ENCODE measurements around the gene PAFAH1B1. TPM values are rescaled to one million over a fixed set of nuclear protein-coding genes. Genes with fewer than 3 reads are reported as not detected.
"Not testable (repeated sequence)": the region's sequence is repeated elsewhere in the genome, so short reads cannot be mapped to it uniquely, and the experiment has no call there.

PAFAH1B1 gene
- total and polyA plus RNA-seq, 7 experiments from 2014 or later = 15.8 to 156 (median 127) TPM

- CTCF ChIA-PET = no interaction called here
- intact Hi-C loops (cut with micrococcal nuclease) = no loop called here
- no peak for DNase-seq
These were observed 27.4 kb upstream of the PAFAH1B1 start for GRCh38 chr17:2566056-2566455.

GRCh38 chr17:2571523-2572303 is 21.7 kb upstream of the PAFAH1B1 start:
- no peaks in the 10 kb centered on the region for H3K9me3 ChIP-seq (ENCODE audit: control insufficient read depth in 2 of 3, low read length in 3 of 3)
- H3K4me1 Mint-ChIP-seq = peaks cover 0 to 5% (median 0%) of the 10 kb centered on the region in 7 donors
- H3K4me3 ChIP-seq (ENCODE audit: low read length) = no peak overlapping the region
- ChIA-PET POLR2A (no interaction called here), CTCF (no interaction called here)
- no peaks in the 10 kb centered on the region for H3K9me3 Mint-ChIP-seq
- peak overlapping the region in 3 of 9 donors; percentile 37 to 67 (median 48) for H3K27ac Mint-ChIP-seq
- ATAC-seq (no peak), DNase-seq (no peak)
- no peak overlapping the region for H3K27ac ChIP-seq (ENCODE audit: low read depth, low read length)
- H3K27me3 Mint-ChIP-seq = no peaks in the 10 kb centered on the region
- intact Hi-C loops (cut with micrococcal nuclease) = no loop called here
- H3K4me1 ChIP-seq (ENCODE audit: control insufficient read depth in 2 of 2, insufficient read depth in 2 of 2, low read length in 2 of 2) = no peaks in the 10 kb centered on the region
- H3K36me3 Mint-ChIP-seq = no peaks in the 10 kb centered on the region
- H3K27me3 ChIP-seq (ENCODE audit: control insufficient read depth in 2 of 2, insufficient read depth in 2 of 2, low read length in 2 of 2) = no peaks in the 10 kb centered on the region
- no peaks in the 10 kb centered on the region for H3K36me3 ChIP-seq (ENCODE audit: control insufficient read depth in 2 of 3, insufficient read depth in 3 of 3, low read length in 3 of 3)
- no peak overlapping the region for H3K4me3 Mint-ChIP-seq

More at GRCh38 chr17:2566056-2566455, 27.4 kb upstream of the PAFAH1B1 start:
- Mint-ChIP-seq H3K27me3 (peaks cover 0 to 9% (median 0%) of the 10 kb centered on the region in 5 donors), H3K27ac (no peak overlapping the region), H3K4me1 (peaks cover 6 to 27% (median 14%) of the 10 kb centered on the region in 7 donors), H3K9me3 (peaks cover 0 to 4% (median 0%) of the 10 kb centered on the region in 11 donors), H3K4me3 (no peak overlapping the region), H3K36me3 (peaks cover 0 to 4% (median 0%) of the 10 kb centered on the region in 5 donors)
- Histone ChIP-seq H3K9me3 (ENCODE audit: control insufficient read depth in 2 of 3, low read length in 3 of 3) (no peaks in the 10 kb centered on the region), H3K27ac (ENCODE audit: low read depth, low read length) (no peak overlapping the region), H3K27me3 (ENCODE audit: control insufficient read depth in 2 of 2, insufficient read depth in 2 of 2, low read length in 2 of 2) (no peaks in the 10 kb centered on the region), H3K36me3 (ENCODE audit: control insufficient read depth in 2 of 3, insufficient read depth in 3 of 3, low read length in 3 of 3) (no peaks in the 10 kb centered on the region), H3K4me1 (ENCODE audit: control insufficient read depth in 2 of 2, insufficient read depth in 2 of 2, low read length in 2 of 2) (peaks cover 0 to 7% of the 10 kb centered on the region in 2 donors), H3K4me3 (ENCODE audit: low read length) (no peak overlapping the region)
- POLR2A ChIA-PET = interaction anchor here (0.6 kb wide), 1 partner anchor 117 kb away, joined by 3 read pairs; no protein-coding TSS in a partner anchor
- no peak for ATAC-seq

- H3K4me1 Mint-ChIP-seq; intact Hi-C loops (cut with micrococcal nuclease); H3K36me3 Mint-ChIP-seq; H3K36me3 ChIP-seq (ENCODE audit: control insufficient read depth in 2 of 3, insufficient read depth in 3 of 3, low read length in 3 of 3); DNase-seq; H3K9me3 Mint-ChIP-seq; H3K4me1 ChIP-seq (ENCODE audit: control insufficient read depth in 2 of 2, insufficient read depth in 2 of 2, low read length in 2 of 2); H3K27me3 Mint-ChIP-seq; H3K4me3 ChIP-seq (ENCODE audit: low read length); H3K27me3 ChIP-seq (ENCODE audit: control insufficient read depth in 2 of 2, insufficient read depth in 2 of 2, low read length in 2 of 2); H3K27ac ChIP-seq (ENCODE audit: low read depth, low read length); POLR2A ChIA-PET; H3K4me3 Mint-ChIP-seq; H3K9me3 ChIP-seq (ENCODE audit: control insufficient read depth in 2 of 3, low read length in 3 of 3); CTCF ChIA-PET; ATAC-seq: not testable (repeated sequence)
- H3K27ac Mint-ChIP-seq = peak overlapping the region in 2 of 9 donors; percentile 48 to 67
These were observed 21.2 kb upstream of the PAFAH1B1 start for GRCh38 chr17:2572304-2572609.

- ChIA-PET CTCF (interaction anchor here (1.1 to 1.6 kb wide), 2 partner anchors 11 to 94 kb away, joined by 3 to 4 read pairs; no protein-coding TSS in a partner anchor), POLR2A (no interaction called here)
- peak overlapping the region in 1 of 9 donors; percentile 38 for H3K27ac Mint-ChIP-seq
- Histone ChIP-seq H3K9me3 (ENCODE audit: control insufficient read depth in 2 of 3, low read length in 3 of 3) (no peaks in the 10 kb centered on the region), H3K27ac (ENCODE audit: low read depth, low read length) (no peak overlapping the region), H3K4me3 (ENCODE audit: low read length) (no peak overlapping the region), H3K36me3 (ENCODE audit: control insufficient read depth in 2 of 3, insufficient read depth in 3 of 3, low read length in 3 of 3) (no peaks in the 10 kb centered on the region), H3K4me1 (ENCODE audit: control insufficient read depth in 2 of 2, insufficient read depth in 2 of 2, low read length in 2 of 2) (no peaks in the 10 kb centered on the region), H3K27me3 (ENCODE audit: control insufficient read depth in 2 of 2, insufficient read depth in 2 of 2, low read length in 2 of 2) (no peaks in the 10 kb centered on the region)
- peaks cover 0 to 13% (median 7%) of the 10 kb centered on the region in 5 donors for H3K27me3 Mint-ChIP-seq
- H3K4me1 Mint-ChIP-seq = peaks cover 0 to 1% (median 0%) of the 10 kb centered on the region in 7 donors
- H3K4me3 Mint-ChIP-seq = no peak overlapping the region
- no peak for ATAC-seq
- intact Hi-C loops (cut with micrococcal nuclease) = no loop called here
- no peak for DNase-seq
- no peaks in the 10 kb centered on the region for H3K36me3 Mint-ChIP-seq
- H3K9me3 Mint-ChIP-seq = no peaks in the 10 kb centered on the region
These were observed 13.3 kb upstream of the PAFAH1B1 start for GRCh38 chr17:2580151-2580550.

- Histone ChIP-seq H3K36me3 (ENCODE audit: control insufficient read depth in 2 of 3, insufficient read depth in 3 of 3, low read length in 3 of 3) (no peaks in the 10 kb centered on the region), H3K9me3 (ENCODE audit: control insufficient read depth in 2 of 3, low read length in 3 of 3) (no peaks in the 10 kb centered on the region), H3K27ac (ENCODE audit: low read depth, low read length) (no peak overlapping the region), H3K4me1 (ENCODE audit: control insufficient read depth in 2 of 2, insufficient read depth in 2 of 2, low read length in 2 of 2) (no peaks in the 10 kb centered on the region), H3K4me3 (ENCODE audit: low read length) (no peak overlapping the region), H3K27me3 (ENCODE audit: control insufficient read depth in 2 of 2, insufficient read depth in 2 of 2, low read length in 2 of 2) (no peaks in the 10 kb centered on the region)
- no peak for DNase-seq
- ATAC-seq = no peak
- Mint-ChIP-seq H3K27ac (no peak overlapping the region), H3K4me3 (no peak overlapping the region), H3K9me3 (no peaks in the 10 kb centered on the region), H3K36me3 (no peaks in the 10 kb centered on the region), H3K27me3 (peaks cover 0 to 13% (median 7%) of the 10 kb centered on the region in 5 donors), H3K4me1 (no peaks in the 10 kb centered on the region)
- intact Hi-C loops (cut with micrococcal nuclease) = no loop called here
- CTCF ChIA-PET = interaction anchor here (1.1 to 1.6 kb wide), 2 partner anchors 10 to 93 kb away, joined by 3 to 4 read pairs; no protein-coding TSS in a partner anchor
- POLR2A ChIA-PET = no interaction called here
These were observed 12.8 kb upstream of the PAFAH1B1 start for GRCh38 chr17:2580661-2581060.

- H3K36me3 Mint-ChIP-seq = no peaks in the 10 kb centered on the region
- no peaks in the 10 kb centered on the region for H3K9me3 Mint-ChIP-seq
- Histone ChIP-seq H3K27me3 (ENCODE audit: control insufficient read depth in 2 of 2, insufficient read depth in 2 of 2, low read length in 2 of 2) (no peaks in the 10 kb centered on the region), H3K27ac (ENCODE audit: low read depth, low read length) (no peak overlapping the region), H3K4me3 (ENCODE audit: low read length) (no peak overlapping the region), H3K36me3 (ENCODE audit: control insufficient read depth in 2 of 3, insufficient read depth in 3 of 3, low read length in 3 of 3) (no peaks in the 10 kb centered on the region), H3K9me3 (ENCODE audit: control insufficient read depth in 2 of 3, low read length in 3 of 3) (no peaks in the 10 kb centered on the region), H3K4me1 (ENCODE audit: control insufficient read depth in 2 of 2, insufficient read depth in 2 of 2, low read length in 2 of 2) (no peaks in the 10 kb centered on the region)
- no peak overlapping the region for H3K4me3 Mint-ChIP-seq
- ChIA-PET POLR2A (interaction anchor here (0.7 kb wide), 1 partner anchor 92 kb away, joined by 4 read pairs; no protein-coding TSS in a partner anchor), CTCF (no interaction called here)
- no peak overlapping the region for H3K27ac Mint-ChIP-seq
- ATAC-seq (no peak), DNase-seq (no peak)
- intact Hi-C loops (cut with micrococcal nuclease) = no loop called here
- H3K27me3 Mint-ChIP-seq = peaks cover 0 to 19% (median 7%) of the 10 kb centered on the region in 5 donors
- no peaks in the 10 kb centered on the region for H3K4me1 Mint-ChIP-seq
These were observed 11.0 kb upstream of the PAFAH1B1 start for GRCh38 chr17:2582493-2582892.
